Measurements from ENCODE around the gene DTX3. TPM values are rescaled to one million over a fixed set of nuclear protein-coding genes. Genes with fewer than 3 reads are reported as not detected.

Gene DTX3
- total and polyA plus RNA-seq, 7 donors: 3.5 to 9.1 (median 4.5) TPM

DNA sequence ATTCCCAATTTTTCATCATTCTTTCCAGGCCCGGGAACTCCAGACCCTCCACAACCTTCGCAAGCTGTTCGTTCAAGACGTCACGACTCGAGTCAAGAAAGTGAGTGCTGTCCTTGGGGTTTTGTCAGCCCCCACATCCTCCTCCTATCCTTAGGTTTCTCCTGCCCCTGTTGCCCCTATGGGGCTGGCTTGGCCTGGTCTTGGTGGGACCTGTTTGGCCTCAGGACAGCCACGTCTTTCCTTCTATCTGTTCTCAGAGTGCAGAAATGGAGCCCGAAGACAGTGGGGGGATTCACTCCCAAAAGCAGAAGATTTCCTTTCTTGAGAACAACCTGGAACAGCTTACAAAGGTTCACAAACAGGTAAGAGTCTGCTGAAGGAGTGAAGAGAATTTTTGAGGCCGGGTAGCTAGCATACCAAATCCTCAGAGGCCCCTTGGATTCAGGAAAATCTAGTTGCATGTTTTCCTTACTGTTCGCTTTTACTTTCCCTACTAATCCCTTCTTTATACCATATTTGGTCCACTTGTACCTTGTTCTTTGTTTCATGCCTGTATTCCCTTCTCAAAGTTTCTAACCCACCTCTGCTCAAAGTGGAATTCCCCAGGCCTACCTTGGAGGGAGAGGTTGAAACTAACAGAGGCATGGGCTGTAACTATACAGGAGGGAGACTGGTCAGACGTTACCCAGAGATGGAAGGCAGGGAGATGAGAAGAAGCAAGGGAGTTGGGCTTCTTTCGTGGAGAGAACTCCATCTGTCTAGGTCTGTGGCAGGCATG lies 26.5 kb upstream of the DTX3 start:
- H3K27ac ChIP-seq: no peak overlapping the region
- no peaks in the 10 kb centered on the region for H3K9me3 ChIP-seq
- intact Hi-C loops (cut with DNase I): no loop called here
- H3K4me1 ChIP-seq: no peaks in the 10 kb centered on the region
- H3K27me3 ChIP-seq (ENCODE audit: insufficient read depth in 3 of 3, low read length in 2 of 3): peaks cover 0 to 10% (median 2%) of the 10 kb centered on the region in 3 donors
- TF ChIP-seq, protein P1, sequence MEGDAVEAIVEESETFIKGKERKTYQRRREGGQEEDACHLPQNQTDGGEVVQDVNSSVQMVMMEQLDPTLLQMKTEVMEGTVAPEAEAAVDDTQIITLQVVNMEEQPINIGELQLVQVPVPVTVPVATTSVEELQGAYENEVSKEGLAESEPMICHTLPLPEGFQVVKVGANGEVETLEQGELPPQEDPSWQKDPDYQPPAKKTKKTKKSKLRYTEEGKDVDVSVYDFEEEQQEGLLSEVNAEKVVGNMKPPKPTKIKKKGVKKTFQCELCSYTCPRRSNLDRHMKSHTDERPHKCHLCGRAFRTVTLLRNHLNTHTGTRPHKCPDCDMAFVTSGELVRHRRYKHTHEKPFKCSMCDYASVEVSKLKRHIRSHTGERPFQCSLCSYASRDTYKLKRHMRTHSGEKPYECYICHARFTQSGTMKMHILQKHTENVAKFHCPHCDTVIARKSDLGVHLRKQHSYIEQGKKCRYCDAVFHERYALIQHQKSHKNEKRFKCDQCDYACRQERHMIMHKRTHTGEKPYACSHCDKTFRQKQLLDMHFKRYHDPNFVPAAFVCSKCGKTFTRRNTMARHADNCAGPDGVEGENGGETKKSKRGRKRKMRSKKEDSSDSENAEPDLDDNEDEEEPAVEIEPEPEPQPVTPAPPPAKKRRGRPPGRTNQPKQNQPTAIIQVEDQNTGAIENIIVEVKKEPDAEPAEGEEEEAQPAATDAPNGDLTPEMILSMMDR (IDR thresholded peaks at IDR 0.05): no peak
- H3K4me3 ChIP-seq: no peak overlapping the region
- no peak for ATAC-seq
- no peak for DNase-seq
- 79 to 86% (median 84%) methylated on average over 12 of the region's 12 CpGs for WGBS, 3 donors
- H3K36me3 ChIP-seq (ENCODE audit: insufficient read depth in 1 of 2, low read depth in 1 of 2): no peaks in the 10 kb centered on the region

DNA sequence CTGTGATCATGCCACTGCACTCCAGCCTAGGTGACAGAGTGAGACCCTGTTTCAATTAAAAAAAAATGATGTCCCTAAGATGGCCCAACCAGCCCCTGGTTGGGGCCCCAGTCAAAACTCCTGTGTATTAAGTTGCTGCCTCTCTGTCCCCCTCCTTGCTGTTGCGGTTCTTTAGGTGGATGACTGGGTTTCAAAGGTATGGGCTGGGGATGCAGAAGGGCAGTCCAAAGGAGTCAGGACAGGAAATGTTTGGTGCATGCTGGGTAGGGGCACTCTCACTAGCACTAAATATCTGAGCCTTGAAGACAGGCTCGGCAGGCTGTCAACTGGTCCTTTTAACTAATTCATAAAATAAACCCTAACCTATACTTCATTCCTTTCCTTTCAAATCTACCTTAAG lies 25.6 kb upstream of the DTX3 start:
- no peaks in the 10 kb centered on the region for H3K9me3 ChIP-seq
- WGBS, 3 donors: 72 to 83% (median 74%) methylated on average over 2 of the region's 2 CpGs

DNA sequence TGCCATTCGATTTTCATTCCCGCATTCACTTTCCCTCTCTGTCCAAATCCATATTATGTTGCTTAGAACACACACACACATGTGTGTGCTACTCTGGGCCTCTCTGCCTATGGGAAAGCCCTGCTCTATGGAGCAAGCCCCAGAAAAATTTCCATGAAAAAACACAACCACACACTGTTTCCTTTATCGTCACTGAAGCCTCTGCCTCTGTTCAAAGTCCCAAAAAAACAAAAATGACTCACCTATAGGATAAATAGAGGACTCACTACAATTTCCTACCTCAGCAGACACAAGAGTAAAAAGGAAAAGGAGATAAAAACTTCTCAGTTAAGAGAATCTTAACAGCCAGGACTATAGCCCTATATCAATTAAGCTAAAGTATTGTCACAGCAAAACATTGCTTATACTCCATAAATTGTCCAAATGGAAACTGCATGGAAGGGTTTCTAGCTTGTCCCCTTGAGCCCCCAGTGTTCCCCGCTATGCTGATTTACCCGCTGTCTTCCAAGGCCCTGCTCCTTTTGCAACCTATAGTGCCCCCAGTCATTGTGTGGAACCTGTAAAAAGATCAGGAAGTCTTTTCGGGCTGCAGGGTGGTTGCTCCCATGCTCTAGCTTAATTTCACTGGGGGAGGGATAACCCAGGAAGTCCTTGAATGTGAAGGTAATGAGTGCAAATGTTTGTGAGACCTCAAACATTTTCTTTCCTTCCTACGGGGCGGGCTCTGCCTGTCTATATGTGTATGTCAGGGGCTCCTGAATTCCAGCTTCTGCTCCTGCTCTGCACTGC lies 24.8 kb upstream of the DTX3 start:
- intact Hi-C loops (cut with DNase I): no loop called here
- no peak for ATAC-seq
- TF ChIP-seq, protein P1 (IDR thresholded peaks at IDR 0.05): no peak
- Histone ChIP-seq H3K36me3 (ENCODE audit: insufficient read depth in 1 of 2, low read depth in 1 of 2) (no peaks in the 10 kb centered on the region), H3K27ac (no peak overlapping the region), H3K27me3 (ENCODE audit: insufficient read depth in 3 of 3, low read length in 2 of 3) (peaks cover 0 to 10% (median 2%) of the 10 kb centered on the region in 3 donors), H3K9me3 (no peaks in the 10 kb centered on the region), H3K4me3 (no peak overlapping the region), H3K4me1 (no peaks in the 10 kb centered on the region)
- no peak for DNase-seq
- WGBS, 3 donors: 88 to 92% (median 92%) methylated on average over 8 of the region's 8 CpGs

More for the DNA sequence above, 25.6 kb upstream of the DTX3 start:
- TF ChIP-seq, protein P1 (IDR thresholded peaks at IDR 0.05): no peak
- Histone ChIP-seq H3K27me3 (ENCODE audit: insufficient read depth in 3 of 3, low read length in 2 of 3) (peaks cover 0 to 10% (median 2%) of the 10 kb centered on the region in 3 donors), H3K4me1 (no peaks in the 10 kb centered on the region), H3K4me3 (no peak overlapping the region), H3K27ac (no peak overlapping the region), H3K36me3 (ENCODE audit: insufficient read depth in 1 of 2, low read depth in 1 of 2) (no peaks in the 10 kb centered on the region)
- DNase-seq (no peak), ATAC-seq (no peak)
- intact Hi-C loops (cut with DNase I): no loop called here

DNA sequence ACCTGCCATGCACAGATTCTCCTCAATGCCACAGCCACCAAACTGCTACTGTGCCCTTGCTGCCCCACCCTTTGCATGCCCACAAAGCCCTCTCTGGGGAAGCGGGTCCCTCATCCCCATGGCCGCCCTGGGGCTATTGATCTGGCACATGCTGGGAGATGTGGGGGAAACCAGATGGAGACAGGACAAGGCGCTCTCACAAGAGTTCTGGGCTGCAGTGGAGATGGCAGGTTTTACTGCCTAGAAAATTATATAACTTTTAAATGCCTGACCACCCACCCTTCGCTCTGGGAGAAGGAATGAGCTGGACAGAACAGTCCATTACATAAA lies 24.2 kb upstream of the DTX3 start:
- Histone ChIP-seq H3K9me3 (no peaks in the 10 kb centered on the region), H3K27ac (no peak overlapping the region), H3K4me1 (no peaks in the 10 kb centered on the region), H3K36me3 (ENCODE audit: insufficient read depth in 1 of 2, low read depth in 1 of 2) (no peaks in the 10 kb centered on the region), H3K4me3 (no peak overlapping the region), H3K27me3 (ENCODE audit: insufficient read depth in 3 of 3, low read length in 2 of 3) (peaks cover 2 to 10% (median 3%) of the 10 kb centered on the region in 3 donors)
- WGBS, 3 donors: 87 to 97% (median 89%) methylated on average over 4 of the region's 4 CpGs
- no peak for DNase-seq
- intact Hi-C loops (cut with DNase I): no loop called here
- ATAC-seq: no peak
- TF ChIP-seq, protein P1 (IDR thresholded peaks at IDR 0.05): no peak

Data from psoas muscle (tissue), 8 donors.